NCI-H82 treated with DMSO at 0.1 percent for 48 hours (cell line): ENCODE data around the gene BZW1.

Experiments
- DNase-seq: peaks from one replicate; lab custom pipeline; 2025; ENCODE audit not compliant: unreplicated experiment; lab: John Stamatoyannopoulos, UW

The BZW1 gene

GRCh38 chr2:200811333-200812121, at the start of gene BZW1:
Gene BZW1 (plus strand): TSS chr2:200811910. CDS start chr2:200813218, 1,308 bp downstream.
- peak; percentile 91 for DNase-seq

GRCh38 chr2:200762127-200762526, 49.6 kb upstream of the BZW1 start:
- DNase-seq = no peak

- DNase-seq = no peak
Observed at GRCh38 chr2:200763422-200763821, 48.3 kb upstream of the BZW1 start.

- DNase-seq = no peak
Observed at GRCh38 chr2:200765139-200765951, 46.4 kb upstream of the BZW1 start.

- no peak for DNase-seq
Observed at GRCh38 chr2:200765995-200766660, 45.6 kb upstream of the BZW1 start.

GRCh38 chr2:200767111-200767885, 44.4 kb upstream of the BZW1 start:
- no peak for DNase-seq

GRCh38 chr2:200770847-200771246, 40.9 kb upstream of the BZW1 start:
- DNase-seq = no peak

- no peak for DNase-seq
Observed at GRCh38 chr2:200772620-200773019, 39.1 kb upstream of the BZW1 start.

GRCh38 chr2:200773083-200773482, 38.6 kb upstream of the BZW1 start:
- DNase-seq = no peak

- DNase-seq = no peak
Observed at GRCh38 chr2:200774920-200775319, 36.8 kb upstream of the BZW1 start.

- no peak for DNase-seq
Observed at GRCh38 chr2:200777275-200777674, 34.4 kb upstream of the BZW1 start.

GRCh38 chr2:200778038-200778437, 33.7 kb upstream of the BZW1 start:
- no peak for DNase-seq

GRCh38 chr2:200779214-200779613, 32.5 kb upstream of the BZW1 start:
- DNase-seq = no peak

- no peak for DNase-seq
Observed at GRCh38 chr2:200781616-200782015, 30.1 kb upstream of the BZW1 start.

- DNase-seq = no peak
Observed at GRCh38 chr2:200782251-200782650, 29.5 kb upstream of the BZW1 start.

- no peak for DNase-seq
Observed at GRCh38 chr2:200784215-200784614, 27.5 kb upstream of the BZW1 start.

GRCh38 chr2:200786423-200786822, 25.3 kb upstream of the BZW1 start:
- no peak for DNase-seq

- no peak for DNase-seq
Observed at GRCh38 chr2:200786826-200787225, 24.9 kb upstream of the BZW1 start.

GRCh38 chr2:200787351-200788120, 24.2 kb upstream of the BZW1 start:
- no peak for DNase-seq

GRCh38 chr2:200788121-200788718, 23.5 kb upstream of the BZW1 start:
- no peak for DNase-seq
